HCT116 (cell line): ENCODE data around the gene UACA. TPM values are rescaled to one million over a fixed set of nuclear protein-coding genes. Genes with fewer than 3 reads are reported as not detected.

ENCODE experiments used
- ATAC-seq: fragments of 200-7000 bp; cut with Tn5 transposase; 2 replicates; pipeline ENCODE4 v1.9.1; 2020; ENCODE audit warnings: mild to moderate bottlenecking, moderate library complexity
- BruUV-seq: library from RNA; stranded (reverse); fragments of 400-500 nt; replicated peaks from 2 replicates; lab custom pipeline; 2021; lab: Mats Ljungman, UMichigan
- CTCF ChIA-PET: fragments of 300-600 bp; sonication (Branson Sonifier 250); formaldehyde crosslinking; loops from one replicate; lab custom pipeline; 2021; ENCODE audit warnings: antibody characterized with exemption; lab: Charles Lee
- POLR2A ChIA-PET: fragments of 300-600, 350-600 bp; sonication (Branson Sonifier 250); formaldehyde crosslinking; loops from one replicate; lab custom pipeline; 2021; ENCODE audit warnings: antibody characterized with exemption; lab: Charles Lee
- RAD21 ChIA-PET, 2 experiments: fragments of 300-600 bp; sonication (Branson Sonifier 250); formaldehyde crosslinking; loops; one replicate each; lab custom pipeline; 2023; ENCODE audit warnings: low total read pairs in 2 of 2; ENCODE audit not compliant: uncharacterized antibody in 2 of 2, unreplicated experiment in 2 of 2, low non-redundant PET in 1 of 2; lab: Charles Lee
- DNase-seq: peaks from one replicate; pipeline ENCODE4 v3.0.0-alpha.2; 2010; ENCODE audit warnings: low read depth, low spot score
- H2AFZ ChIP-seq: fragments of 200-600 bp; shearing (Covaris generic), sonication (generic); 2 replicates; pipeline ENCODE4 v1.6.1; 2017; ENCODE audit warnings: low read depth, mixed run types, mixed read lengths, antibody characterized with exemption, low read length; ENCODE audit not compliant: poor library complexity, severe bottlenecking
- H3K27ac ChIP-seq: 2 replicates; pipeline ENCODE4 v1.5.1; 2012; ENCODE audit warnings: low read depth, low read length
- H3K27me3 ChIP-seq: fragments of 200-600 bp; sonication (generic); 2 replicates; pipeline ENCODE4 v1.6.1; 2016; ENCODE audit warnings: mixed run types, low read length, mixed read lengths; ENCODE audit not compliant: insufficient read depth
- H3K36me3 ChIP-seq, 2 experiments: fragments of 200-500 bp in 1 of 2; fragments of 200-600 bp in 1 of 2; sonication (Bioruptor generic) in 1 of 2; sonication (generic) in 1 of 2; 2 replicates each; pipeline versions ENCODE4 v1.5.1 to v1.6.1; 2014 to 2016; ENCODE audit warnings: low read length in 2 of 2, inconsistent platforms in 1 of 2, mixed read lengths in 1 of 2, mixed run types in 1 of 2; ENCODE audit not compliant: insufficient read depth in 2 of 2, control insufficient read depth in 1 of 2
- H3K4me1 ChIP-seq, 2 experiments: fragments of 200-600 bp in 1 of 2; sonication (generic) in 1 of 2; 2 replicates each; pipeline versions ENCODE4 v1.5.1 to v1.6.1; 2012 to 2017; ENCODE audit warnings: low read length in 2 of 2, inconsistent platforms in 1 of 2, mild to moderate bottlenecking in 1 of 2, mixed read lengths in 1 of 2, mixed run types in 1 of 2, moderate library complexity in 1 of 2; ENCODE audit not compliant: insufficient read depth in 2 of 2, control insufficient read depth in 1 of 2
- H3K4me2 ChIP-seq: fragments of 200-600 bp; sonication (generic); 2 replicates; pipeline ENCODE4 v1.6.1; 2017; ENCODE audit warnings: mixed run types, low read length, mixed read lengths
- H3K4me3 ChIP-seq, 2 experiments: fragments of 200-600 bp in 1 of 2; sonication (generic) in 1 of 2; replicated peaks in 1 of 2; 2 replicates each; pipeline ENCODE4 v1.5.1; 2011 to 2016; ENCODE audit warnings: low read length in 2 of 2, control low read depth in 1 of 2, low read depth in 1 of 2, mild to moderate bottlenecking in 1 of 2, mixed read lengths in 1 of 2, mixed run types in 1 of 2
- H3K79me2 ChIP-seq: fragments of 200-600 bp; sonication (generic); 2 replicates; pipeline ENCODE4 v1.6.1; 2017; ENCODE audit warnings: mild to moderate bottlenecking, mixed run types, low read length, moderate library complexity, mixed read lengths; ENCODE audit not compliant: insufficient read depth
- H3K9ac ChIP-seq: fragments of 200-600 bp; sonication (generic); 2 replicates; pipeline ENCODE4 v1.6.1; 2016; ENCODE audit warnings: low read length, mixed read lengths
- H3K9me2 ChIP-seq: fragments of 200-600 bp; sonication (generic), shearing (Covaris generic); 2 replicates; pipeline ENCODE4 v1.6.1; 2017; ENCODE audit warnings: mixed run types, mild to moderate bottlenecking, moderate library complexity; ENCODE audit not compliant: insufficient read depth
- H3K9me3 ChIP-seq, 2 experiments: fragments of 200-500 bp in 1 of 2; fragments of 200-600 bp in 1 of 2; sonication (Bioruptor generic) in 1 of 2; sonication (generic) in 1 of 2; 2 replicates each; pipeline ENCODE4 v1.6.1; 2014 to 2017; ENCODE audit warnings: low read length in 2 of 2, mixed read lengths in 2 of 2, inconsistent platforms in 1 of 2, low read depth in 1 of 2, mild to moderate bottlenecking in 1 of 2, mixed run types in 1 of 2, moderate library complexity in 1 of 2; ENCODE audit not compliant: control insufficient read depth in 1 of 2, insufficient read depth in 1 of 2
- H4K20me1 ChIP-seq: fragments of 200-600 bp; sonication (generic), shearing (Covaris generic); 2 replicates; pipeline ENCODE4 v1.6.1; 2017; ENCODE audit warnings: mixed run types, mild to moderate bottlenecking, moderate library complexity; ENCODE audit not compliant: insufficient read depth
- CBX3 ChIP-seq: IDR thresholded peaks from 2 replicates; pipeline ENCODE4 v1.6.1; 2012; ENCODE audit warnings: low read depth
- CEBPB ChIP-seq: IDR thresholded peaks from 2 replicates; pipeline ENCODE4 v1.6.1; 2012; ENCODE audit warnings: low read depth
- EZH2 ChIP-seq: fragments of 200-600 bp; sonication (generic); IDR thresholded peaks from 2 replicates; pipeline ENCODE4 v1.6.1; 2017; ENCODE audit warnings: antibody characterized with exemption, mixed run types
- FOSL1 ChIP-seq: IDR thresholded peaks from 2 replicates; pipeline ENCODE4 v1.6.1; 2012; ENCODE audit warnings: low read depth
- JUND ChIP-seq: IDR thresholded peaks from 2 replicates; pipeline ENCODE4 v1.6.1; 2012
- MAX ChIP-seq: IDR thresholded peaks from 2 replicates; pipeline ENCODE4 v1.6.1; 2012
- POLR2A ChIP-seq: IDR thresholded peaks from 2 replicates; pipeline ENCODE4 v1.7.0; 2011; ENCODE audit warnings: borderline replicate concordance; ENCODE audit not compliant: insufficient read depth, insufficient read length; ENCODE audit errors: extremely low read depth
- POLR2AphosphoS5 ChIP-seq: IDR thresholded peaks from 2 replicates; pipeline ENCODE4 v1.6.1; 2011; ENCODE audit warnings: mild to moderate bottlenecking, low read depth, low read length, moderate library complexity
- RAD21 ChIP-seq: IDR thresholded peaks from 2 replicates; pipeline ENCODE4 v1.6.1; 2012; ENCODE audit warnings: low read depth, mild to moderate bottlenecking
- REST ChIP-seq: IDR thresholded peaks from 2 replicates; pipeline ENCODE4 v1.6.1; 2012; ENCODE audit warnings: low read depth
- SIN3A ChIP-seq: IDR thresholded peaks from 2 replicates; pipeline ENCODE4 v1.6.1; 2012; ENCODE audit warnings: low read depth
- TCF7L2 ChIP-seq: IDR thresholded peaks from 2 replicates; pipeline ENCODE4 v1.7.0; 2011; ENCODE audit warnings: borderline replicate concordance, inconsistent platforms; ENCODE audit not compliant: insufficient read depth, insufficient read length; ENCODE audit errors: extremely low read depth
- ZFX ChIP-seq: fragments of 450-650 bp; IDR thresholded peaks from 2 replicates; pipeline ENCODE4 v1.6.1; 2017
- intact Hi-C: fragments of 100-400 bp; cut with micrococcal nuclease; formaldehyde crosslinking; loops from 2 replicates; pipeline ENCODE4 v1.10.0; 2022
- total RNA-seq: library from RNA; stranded (reverse); gene quantifications from one replicate; pipeline ENCODE4 v1.2.1, GENCODE V29; 2021; ENCODE audit not compliant: unreplicated experiment
- TF ChIP-seq, protein P1 (sequence below): IDR thresholded peaks from 2 replicates; pipeline ENCODE4 v1.6.1; 2012

The UACA gene
- total RNA-seq, 1 experiment from 2014 or later, result 47.4 TPM

- Histone ChIP-seq H2AFZ (no peak overlapping the region), H3K9me3 (no peaks in the 10 kb centered on the region), H3K9me2 (no peaks in the 10 kb centered on the region), H3K27me3 (no peaks in the 10 kb centered on the region), H3K4me2 (no peak overlapping the region), H3K79me2 (no peaks in the 10 kb centered on the region), H3K27ac (no peak overlapping the region), H3K9ac (no peak overlapping the region), H3K36me3 (no peaks in the 10 kb centered on the region), H4K20me1 (no peaks in the 10 kb centered on the region), H3K4me3 (no peak overlapping the region), H3K4me1 (no peaks in the 10 kb centered on the region)
- RAD21 ChIA-PET, result no interaction called here
- POLR2A ChIA-PET, result no interaction called here
- intact Hi-C loops, result no loop called here
- CTCF ChIA-PET, result no interaction called here
- TF ChIP-seq TCF7L2 (no peak), FOSL1 (no peak), CBX3 (no peak), MAX (no peak), JUND (no peak), EZH2 (no peak), REST (no peak), CEBPB (no peak), ZFX (no peak), SIN3A (no peak), RAD21 (no peak), POLR2A (no peak), POLR2AphosphoS5 (no peak)
- TF ChIP-seq, protein P1, sequence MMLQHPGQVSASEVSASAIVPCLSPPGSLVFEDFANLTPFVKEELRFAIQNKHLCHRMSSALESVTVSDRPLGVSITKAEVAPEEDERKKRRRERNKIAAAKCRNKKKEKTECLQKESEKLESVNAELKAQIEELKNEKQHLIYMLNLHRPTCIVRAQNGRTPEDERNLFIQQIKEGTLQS, result no peak
- no TSS peak for BruUV-seq
- ATAC-seq (no peak), DNase-seq (no peak)
These were observed 150.1 kb downstream of the UACA start for GRCh38 chr15:70613271-70613670.
